Astrocyte of the cerebellum (primary cell): Measurements from ENCODE around the gene C16orf95.

Source experiments
- DNase-seq: peaks from one replicate; pipeline ENCODE4 v3.0.0-alpha.2; 2011; ENCODE audit warnings: low read depth
- H3K4me3 ChIP-seq: 2 replicates; pipeline ENCODE4 v1.5.1; 2011; ENCODE audit warnings: mild to moderate bottlenecking, low read depth, low read length, moderate library complexity
- in situ Hi-C: cut with HindIII; loops from 2 replicates; pipeline ENCODE4 v1.10.0; 2017; ENCODE audit warnings: low sequenced_read_pairs
- TF ChIP-seq, protein P1 (sequence below): IDR thresholded peaks from 2 replicates; pipeline ENCODE4 v1.5.1; 2012; ENCODE audit warnings: low read length, low read depth, moderate library complexity, mild to moderate bottlenecking; ENCODE audit errors: missing control alignments

Gene C16orf95

DNA sequence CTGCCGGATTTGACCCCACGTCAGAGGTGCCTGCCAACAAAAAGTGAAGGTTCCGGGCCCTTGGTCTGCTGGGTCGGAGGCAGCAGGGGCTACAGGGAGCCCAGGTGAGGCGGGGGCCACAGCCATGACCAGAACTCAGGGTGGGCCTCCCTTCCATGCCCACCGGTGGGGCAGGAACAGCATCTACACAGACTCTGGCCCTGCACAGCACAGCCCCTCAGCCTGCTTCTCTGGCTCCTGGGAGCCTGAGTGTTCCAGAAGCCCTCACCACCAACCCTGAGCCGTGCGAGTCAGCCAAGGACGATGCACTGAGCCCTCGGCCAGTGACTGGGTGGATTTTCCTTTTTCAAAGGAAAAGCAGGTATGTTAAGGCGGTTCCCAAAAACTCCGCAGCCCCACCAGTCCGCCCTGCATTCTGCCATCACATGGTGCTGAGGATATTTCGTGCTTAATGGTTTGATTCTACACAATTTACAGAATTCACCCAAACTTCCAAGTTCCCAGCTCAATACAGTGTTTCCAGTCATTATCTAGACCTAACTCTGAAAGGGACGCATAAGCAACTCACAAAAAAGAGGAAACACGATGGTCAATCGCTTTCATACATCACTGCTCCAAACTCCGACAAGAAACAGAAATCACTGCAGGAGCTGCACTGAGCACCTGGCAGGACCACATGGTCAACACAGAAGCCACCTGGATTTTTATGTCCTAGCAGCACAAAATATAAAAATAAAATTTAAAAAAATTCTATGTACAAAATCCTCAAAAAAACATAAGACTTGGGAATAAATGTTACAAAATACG is 19.4 kb upstream of the C16orf95 start:
- H3K4me3 ChIP-seq, result no peak overlapping the region
- TF ChIP-seq, protein P1, sequence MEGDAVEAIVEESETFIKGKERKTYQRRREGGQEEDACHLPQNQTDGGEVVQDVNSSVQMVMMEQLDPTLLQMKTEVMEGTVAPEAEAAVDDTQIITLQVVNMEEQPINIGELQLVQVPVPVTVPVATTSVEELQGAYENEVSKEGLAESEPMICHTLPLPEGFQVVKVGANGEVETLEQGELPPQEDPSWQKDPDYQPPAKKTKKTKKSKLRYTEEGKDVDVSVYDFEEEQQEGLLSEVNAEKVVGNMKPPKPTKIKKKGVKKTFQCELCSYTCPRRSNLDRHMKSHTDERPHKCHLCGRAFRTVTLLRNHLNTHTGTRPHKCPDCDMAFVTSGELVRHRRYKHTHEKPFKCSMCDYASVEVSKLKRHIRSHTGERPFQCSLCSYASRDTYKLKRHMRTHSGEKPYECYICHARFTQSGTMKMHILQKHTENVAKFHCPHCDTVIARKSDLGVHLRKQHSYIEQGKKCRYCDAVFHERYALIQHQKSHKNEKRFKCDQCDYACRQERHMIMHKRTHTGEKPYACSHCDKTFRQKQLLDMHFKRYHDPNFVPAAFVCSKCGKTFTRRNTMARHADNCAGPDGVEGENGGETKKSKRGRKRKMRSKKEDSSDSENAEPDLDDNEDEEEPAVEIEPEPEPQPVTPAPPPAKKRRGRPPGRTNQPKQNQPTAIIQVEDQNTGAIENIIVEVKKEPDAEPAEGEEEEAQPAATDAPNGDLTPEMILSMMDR, result no peak
- in situ Hi-C loops, result no loop called here
- no peak for DNase-seq

DNA sequence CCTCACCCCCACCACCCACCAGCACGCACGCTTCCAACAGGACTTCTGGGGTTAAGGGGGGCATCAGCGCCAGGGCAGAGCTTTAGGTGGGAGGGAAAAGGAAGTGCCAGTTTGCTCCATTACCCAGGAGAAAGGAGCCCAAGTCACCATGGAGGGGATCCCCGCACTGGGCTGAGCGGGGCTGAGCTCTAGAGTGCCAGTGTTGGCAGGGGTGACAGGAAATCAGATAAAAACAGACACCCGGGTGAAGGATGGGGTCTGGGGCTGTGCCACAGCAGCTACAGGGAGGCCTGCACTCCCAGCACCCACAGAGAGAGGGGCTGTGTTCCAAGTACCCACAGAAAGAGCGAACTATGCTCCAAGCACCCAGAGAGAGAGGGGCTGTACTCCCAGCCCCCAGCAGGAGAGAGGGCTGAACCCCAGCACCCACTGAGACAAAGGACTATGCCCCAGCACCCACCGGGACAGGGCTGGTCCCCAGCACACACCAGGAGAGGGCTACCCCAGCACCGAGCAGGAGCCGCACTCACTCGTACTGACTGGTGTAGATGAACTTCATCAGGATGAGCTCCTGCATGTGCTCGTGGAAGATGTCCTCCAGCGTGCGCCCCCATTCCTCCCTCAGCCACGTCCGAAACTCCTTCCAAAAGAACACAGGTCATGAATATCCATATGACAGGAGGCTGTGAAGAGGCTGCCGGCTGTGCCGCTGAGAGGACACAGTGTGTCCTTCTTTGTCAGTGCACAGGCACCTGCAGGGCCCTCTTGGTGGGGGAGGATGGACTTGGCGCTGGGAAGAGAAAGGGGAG is 18.6 kb upstream of the C16orf95 start:
- in situ Hi-C loops, result no loop called here

DNA sequence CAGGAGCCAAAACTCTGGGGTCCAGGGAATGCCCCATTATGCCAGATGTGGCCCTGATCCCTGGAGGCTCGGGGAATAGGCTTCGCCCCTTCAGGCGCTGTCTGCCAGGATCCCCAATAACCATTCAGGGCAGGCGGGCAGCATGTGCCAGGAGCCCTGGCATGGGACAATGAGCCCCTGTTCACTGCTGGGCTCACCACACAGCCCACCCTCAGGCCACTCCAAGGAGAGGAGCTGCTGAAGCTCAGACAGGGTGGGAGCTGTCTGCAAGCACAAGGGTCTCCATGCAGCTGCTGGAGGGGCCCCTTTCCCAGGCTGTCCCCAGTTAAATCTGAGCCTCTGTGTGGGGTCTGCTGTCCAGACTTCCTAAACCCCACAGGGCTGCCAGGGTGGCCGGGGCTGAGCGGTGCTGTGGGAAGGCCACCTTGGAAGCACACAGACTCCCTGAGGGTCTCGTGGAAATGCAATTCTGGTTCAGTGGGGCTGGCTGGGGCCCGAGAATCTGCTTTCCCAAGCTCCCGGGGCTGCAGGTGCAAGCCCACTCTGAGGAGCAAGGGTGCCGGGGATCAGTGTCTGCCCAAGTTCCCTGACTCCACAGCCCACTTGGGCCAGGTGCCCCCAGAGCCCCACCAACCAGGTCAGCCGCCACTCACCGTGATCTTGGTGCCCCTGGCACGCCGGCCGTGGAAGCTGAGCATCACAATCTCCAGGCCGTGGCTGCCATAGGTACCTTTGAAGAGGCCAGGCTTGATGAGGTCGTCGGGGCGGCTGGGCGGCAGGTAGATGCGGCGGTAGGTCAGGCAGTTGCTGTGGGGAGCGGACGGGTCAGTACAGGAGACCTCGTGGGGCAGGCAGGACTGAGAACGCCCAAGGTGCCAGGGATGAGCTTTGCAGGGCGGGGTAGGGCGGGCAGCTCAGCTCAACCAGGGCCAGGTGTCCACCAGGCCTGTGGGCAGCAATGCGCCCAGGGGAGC is 17.7 kb upstream of the C16orf95 start:
- H3K4me3 ChIP-seq, result no peak overlapping the region
- no peak for DNase-seq
- TF ChIP-seq, protein P1, result no peak
- in situ Hi-C loops, result no loop called here

More for the DNA sequence above, 18.6 kb upstream of the C16orf95 start:
- no peak overlapping the region for H3K4me3 ChIP-seq
- DNase-seq, result no peak
- TF ChIP-seq, protein P1, result no peak

DNA sequence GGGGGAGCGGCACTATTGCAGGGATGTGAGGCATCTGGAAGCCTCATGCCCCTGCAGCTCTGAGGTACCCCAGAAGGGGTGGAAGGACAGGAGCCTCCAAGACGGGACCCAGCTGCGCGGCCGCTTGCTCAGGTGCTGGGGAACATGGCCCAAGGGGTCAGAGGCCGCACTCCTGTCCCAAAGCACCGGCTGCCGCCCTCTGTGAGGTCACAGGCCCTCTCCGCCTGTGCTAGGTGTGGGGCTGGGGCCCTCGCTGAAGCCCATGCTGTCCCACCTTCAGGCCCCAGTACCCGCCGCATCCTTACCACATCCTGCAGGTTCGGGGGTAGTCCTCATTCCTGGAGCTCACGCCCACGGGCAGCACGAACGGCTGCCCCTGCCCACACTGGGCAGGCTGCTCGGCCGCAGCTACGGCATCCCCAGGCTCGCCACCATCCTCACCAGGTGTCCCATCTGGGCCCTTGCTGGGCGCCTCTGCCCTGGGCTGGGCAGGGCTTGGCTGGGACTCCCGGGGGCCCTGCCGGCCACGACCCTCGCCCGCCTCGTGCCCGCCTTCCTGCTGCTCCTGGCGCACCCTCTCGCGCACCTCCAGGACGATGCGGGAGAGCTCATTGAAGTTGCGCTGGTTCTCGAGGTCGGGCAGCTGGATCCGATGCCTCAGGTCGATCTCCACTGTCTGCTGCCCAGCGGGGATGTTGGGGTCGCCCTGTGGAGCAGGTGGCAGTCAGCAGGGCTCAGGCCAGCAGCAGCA is 16.6 kb upstream of the C16orf95 start:
- in situ Hi-C loops, result no loop called here
- TF ChIP-seq, protein P1, result no peak
- no peak overlapping the region for H3K4me3 ChIP-seq
- DNase-seq, result no peak

DNA sequence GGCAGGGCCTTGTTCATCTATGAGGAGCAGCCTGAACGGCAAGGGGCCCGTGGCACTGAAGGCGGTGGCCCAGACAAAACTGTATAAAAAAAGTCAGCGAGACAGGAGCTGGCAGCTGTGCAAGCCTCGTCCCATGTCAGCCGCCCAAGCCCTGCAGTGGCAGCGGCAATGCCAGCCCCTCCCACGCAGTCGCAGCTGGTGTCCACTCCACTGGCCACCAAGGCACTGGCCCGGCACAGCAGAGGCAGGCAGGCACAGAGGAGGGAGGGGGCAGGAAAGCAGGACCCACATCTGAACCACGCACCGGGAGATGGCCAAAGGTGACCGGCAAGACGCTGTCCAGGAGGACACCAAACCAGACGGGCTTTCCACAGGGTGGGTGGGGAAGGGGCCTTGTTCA is 15.9 kb upstream of the C16orf95 start:
- TF ChIP-seq, protein P1, result no peak
- in situ Hi-C loops, result no loop called here
- DNase-seq, result no peak
- H3K4me3 ChIP-seq, result no peak overlapping the region

DNA sequence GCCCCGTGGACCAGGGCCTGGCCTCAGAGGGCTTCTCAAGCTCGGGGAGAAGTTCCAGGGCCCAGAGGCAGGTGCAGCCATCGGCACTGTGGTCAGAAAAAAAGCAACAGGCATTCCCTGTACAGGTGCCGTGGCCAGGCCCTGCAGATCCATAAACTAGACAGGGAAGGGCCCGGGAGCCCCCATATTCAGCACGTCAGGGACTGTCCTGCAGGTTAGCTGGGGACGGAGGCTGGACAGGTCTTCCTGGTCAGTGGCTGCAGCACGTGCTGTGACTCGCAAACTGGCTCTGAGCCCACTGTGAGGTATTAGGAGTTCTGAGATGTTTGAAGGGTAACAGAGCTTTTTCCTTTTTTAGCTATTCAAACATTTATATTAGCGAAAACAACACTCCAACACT is 15.0 kb upstream of the C16orf95 start:
- in situ Hi-C loops, result no loop called here
- H3K4me3 ChIP-seq, result no peak overlapping the region
- TF ChIP-seq, protein P1, result no peak
- DNase-seq, result no peak
